H9 (cell line): ENCODE measurements around the gene LRCH1. TPM values are rescaled to one million over a fixed set of nuclear protein-coding genes. Genes with fewer than 3 reads are reported as not detected.

ENCODE experiments used
- DNase-seq: peaks from one replicate; pipeline ENCODE4 v3.0.0-alpha.2; 2017
- H2AFZ ChIP-seq: one replicate; pipeline ENCODE4 v1.6.1; 2013; ENCODE audit warnings: mild to moderate bottlenecking, low read length, control low read depth, moderate library complexity
- H2AK5ac ChIP-seq: 2 replicates; pipeline ENCODE4 v1.6.1; 2013; ENCODE audit warnings: low read length, control low read depth, mixed read lengths; ENCODE audit not compliant: insufficient read length
- H2BK120ac ChIP-seq: one replicate; pipeline ENCODE4 v1.6.1; 2013; ENCODE audit warnings: low read depth, mild to moderate bottlenecking, low read length, control low read depth, inconsistent platforms; ENCODE audit not compliant: poor library complexity, severe bottlenecking
- H2BK12ac ChIP-seq: 2 replicates; pipeline ENCODE4 v1.6.1; 2013; ENCODE audit warnings: low read length, control low read depth, mixed read lengths, low read depth; ENCODE audit not compliant: insufficient read length
- H2BK15ac ChIP-seq: 2 replicates; pipeline ENCODE4 v1.6.1; 2013; ENCODE audit warnings: low read depth, low read length, control low read depth
- H2BK20ac ChIP-seq: one replicate; pipeline ENCODE4 v1.6.1; 2013; ENCODE audit warnings: low read depth, mild to moderate bottlenecking, low read length, control low read depth, inconsistent platforms; ENCODE audit not compliant: poor library complexity, severe bottlenecking
- H2BK5ac ChIP-seq: 2 replicates; pipeline ENCODE4 v1.6.1; 2013; ENCODE audit warnings: low read length, control low read depth, mixed read lengths; ENCODE audit not compliant: insufficient read length
- H3K14ac ChIP-seq: 2 replicates; pipeline ENCODE4 v1.6.1; 2013; ENCODE audit warnings: low read length, control low read depth; ENCODE audit not compliant: insufficient read depth
- H3K18ac ChIP-seq: 2 replicates; pipeline ENCODE4 v1.6.1; 2013; ENCODE audit warnings: low read depth, mild to moderate bottlenecking, mixed read lengths, low read length, control low read depth; ENCODE audit not compliant: insufficient read length
- H3K23ac ChIP-seq: 2 replicates; pipeline ENCODE4 v1.6.1; 2013; ENCODE audit warnings: low read length, control low read depth, mixed read lengths, low read depth; ENCODE audit not compliant: insufficient read length
- H3K23me2 ChIP-seq: 2 replicates; pipeline ENCODE4 v1.6.1; 2013; ENCODE audit warnings: low read depth, mild to moderate bottlenecking, mixed read lengths, low read length, control low read depth; ENCODE audit not compliant: insufficient read length, poor library complexity, severe bottlenecking
- H3K27ac ChIP-seq: 2 replicates; pipeline ENCODE4 v1.5.1; 2013; ENCODE audit warnings: low read length, control low read depth, mixed read lengths, low read depth; ENCODE audit not compliant: insufficient read length
- H3K27me3 ChIP-seq: 2 replicates; pipeline ENCODE4 v1.6.1; 2013; ENCODE audit warnings: low read length, control low read depth, inconsistent platforms; ENCODE audit not compliant: insufficient read depth
- H3K4ac ChIP-seq: 2 replicates; pipeline ENCODE4 v1.6.1; 2013; ENCODE audit warnings: low read depth, mild to moderate bottlenecking, control low read depth, inconsistent platforms, low read length, moderate library complexity
- H3K4me1 ChIP-seq: 2 replicates; pipeline ENCODE4 v1.6.1; 2013; ENCODE audit warnings: low read length, control low read depth, inconsistent platforms; ENCODE audit not compliant: insufficient read depth
- H3K4me2 ChIP-seq: 2 replicates; pipeline ENCODE4 v1.6.1; 2013; ENCODE audit warnings: low read length, control low read depth, mixed read lengths; ENCODE audit not compliant: insufficient read length, insufficient read depth
- H3K56ac ChIP-seq: 2 replicates; pipeline ENCODE4 v1.6.1; 2013; ENCODE audit warnings: low read depth, mild to moderate bottlenecking, mixed read lengths, low read length, control low read depth; ENCODE audit not compliant: insufficient read length
- H3K79me1 ChIP-seq: 2 replicates; pipeline ENCODE4 v1.6.1; 2013; ENCODE audit warnings: low read depth, mild to moderate bottlenecking, moderate library complexity, low read length, control low read depth, inconsistent platforms; ENCODE audit not compliant: insufficient read depth, poor library complexity, severe bottlenecking
- H3K79me2 ChIP-seq: 2 replicates; pipeline ENCODE4 v1.6.1; 2013; ENCODE audit warnings: low read length, control low read depth, inconsistent platforms; ENCODE audit not compliant: insufficient read depth
- H3K9ac ChIP-seq: 2 replicates; pipeline ENCODE4 v1.6.1; 2013; ENCODE audit warnings: low read length, control low read depth, mixed read lengths; ENCODE audit not compliant: insufficient read length; ENCODE audit errors: extremely low read depth
- H3K9me3 ChIP-seq: one replicate; pipeline ENCODE4 v1.6.1; 2013; ENCODE audit warnings: low read depth, low read length, inconsistent platforms; ENCODE audit not compliant: control insufficient read depth
- H3T11ph ChIP-seq: one replicate; pipeline ENCODE4 v1.6.1; 2013; ENCODE audit warnings: mild to moderate bottlenecking, low read length, control low read depth, inconsistent platforms
- H4K20me1 ChIP-seq: one replicate; pipeline ENCODE4 v1.6.1; 2013; ENCODE audit not compliant: control insufficient read depth, insufficient read length, insufficient read depth
- H4K5ac ChIP-seq: 2 replicates; pipeline ENCODE4 v1.6.1; 2013; ENCODE audit warnings: low read depth, mild to moderate bottlenecking, mixed read lengths, low read length, control low read depth; ENCODE audit not compliant: insufficient read length
- H4K8ac ChIP-seq: replicated peaks from 2 replicates; pipeline ENCODE4 v1.6.1; 2013; ENCODE audit warnings: low read length, control low read depth, mixed read lengths, low read depth; ENCODE audit not compliant: insufficient read length
- H4K91ac ChIP-seq: 2 replicates; pipeline ENCODE4 v1.6.1; 2013; ENCODE audit warnings: low read depth, mild to moderate bottlenecking, moderate library complexity, mixed read lengths, low read length, control low read depth; ENCODE audit not compliant: insufficient read length
- H3K27ac Mint-ChIP-seq, 3 experiments: 2 replicates in 2 of 3; 3 replicates in 1 of 3; pipeline ENCODE4 v1.8.0; 2020 to 2021; ENCODE audit warnings: mixed read lengths in 3 of 3, mild to moderate bottlenecking in 1 of 3, moderate library complexity in 1 of 3
- H3K27me3 Mint-ChIP-seq: 2 replicates; pipeline ENCODE4 v1.8.0; 2021; ENCODE audit warnings: low read depth, mild to moderate bottlenecking, moderate library complexity, mixed read lengths
- H3K36me3 Mint-ChIP-seq, 3 experiments: 2 replicates in 2 of 3; 3 replicates in 1 of 3; pipeline ENCODE4 v1.8.0; 2020 to 2021; ENCODE audit warnings: low read depth in 3 of 3, mixed read lengths in 3 of 3; ENCODE audit not compliant: insufficient read depth in 1 of 3
- H3K4me1 Mint-ChIP-seq, 2 experiments: 2 replicates each; pipeline ENCODE4 v1.8.0; 2020; ENCODE audit warnings: mixed read lengths in 2 of 2
- H3K4me3 Mint-ChIP-seq, 2 experiments: 2 replicates in 1 of 2; 3 replicates in 1 of 2; pipeline ENCODE4 v1.8.0; 2020 to 2021; ENCODE audit warnings: mild to moderate bottlenecking in 2 of 2, mixed read lengths in 2 of 2, moderate library complexity in 1 of 2
- H3K9me3 Mint-ChIP-seq, 2 experiments: 2 replicates in 1 of 2; 3 replicates in 1 of 2; pipeline ENCODE4 v1.8.0; 2020; ENCODE audit warnings: mild to moderate bottlenecking in 2 of 2, mixed read lengths in 2 of 2, moderate library complexity in 1 of 2
- WGBS: extraction: QIAGEN DNeasy Blood & Tissue Kit; methylation state at CpG from one replicate; pipeline ENCODE4 v1.1.7; 2013; ENCODE audit warnings: missing lambda C conversion rate, low lambda C conversion rate, mixed read lengths; ENCODE audit not compliant: insufficient read length; ENCODE audit errors: extremely low coverage; 5-methylcytosine and 5-hydroxymethylcytosine counted together
- total RNA-seq: library from RNA; stranded (reverse); gene quantifications from 2 replicates; pipeline ENCODE4 v1.2.1, GENCODE V29; 2021
- TF ChIP-seq, protein P1 (sequence below): fragments of 200-600 bp; sonication (generic); conservative IDR thresholded peaks from 3 replicates; pipeline ENCODE4 v1.8.0; 2021; ENCODE audit warnings: antibody characterized with exemption, mild to moderate bottlenecking

The LRCH1 gene
- total RNA-seq, 1 experiment from 2014 or later = 8.0 TPM

DNA sequence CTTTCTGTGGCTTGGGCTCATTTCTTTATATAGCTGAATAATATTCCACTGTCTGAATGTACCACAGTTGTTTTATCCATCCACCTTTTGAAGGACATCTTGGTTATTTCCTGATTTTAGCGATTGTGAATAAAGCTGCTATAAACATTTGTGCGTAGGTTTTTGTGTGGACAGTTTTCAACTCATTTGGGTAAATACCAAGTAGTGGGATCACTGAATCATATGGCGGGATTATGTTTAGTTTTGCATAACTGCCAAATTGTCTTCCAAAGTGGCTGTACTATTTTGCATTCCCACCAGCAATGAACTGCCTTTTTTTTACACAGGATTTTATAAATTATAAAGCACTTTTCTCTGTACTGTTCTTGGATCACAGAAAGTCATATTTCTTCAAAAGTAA lies 13.7 kb upstream of the LRCH1 start:
- Mint-ChIP-seq H3K27ac (no peak overlapping the region), H3K36me3 (no peaks in the 10 kb centered on the region), H3K4me1 (no peaks in the 10 kb centered on the region), H3K9me3 (no peaks in the 10 kb centered on the region), H3K4me3 (no peak overlapping the region), H3K27me3 (no peaks in the 10 kb centered on the region)
- H3K23me2 ChIP-seq = no peaks in the 10 kb centered on the region
- H3K56ac ChIP-seq = no peak overlapping the region
- H3K14ac ChIP-seq = no peak overlapping the region
- no peaks in the 10 kb centered on the region for H3K79me1 ChIP-seq
- no peak overlapping the region for H3K27ac ChIP-seq
- no peaks in the 10 kb centered on the region for H3K27me3 ChIP-seq
- H2BK12ac ChIP-seq = no peak overlapping the region
- H3K4me1 ChIP-seq = no peaks in the 10 kb centered on the region
- no peak overlapping the region for H3T11ph ChIP-seq
- H2AFZ ChIP-seq = no peak overlapping the region
- H2BK5ac ChIP-seq = no peak overlapping the region
- no peak overlapping the region for H3K18ac ChIP-seq
- no peak overlapping the region for H3K9ac ChIP-seq
- H3K23ac ChIP-seq = no peak overlapping the region
- no peaks in the 10 kb centered on the region for H3K79me2 ChIP-seq
- no peak for DNase-seq
- no peak overlapping the region for H4K5ac ChIP-seq
- H4K8ac ChIP-seq = no peak overlapping the region
- H2BK120ac ChIP-seq = no peak overlapping the region
- no peaks in the 10 kb centered on the region for H3K9me3 ChIP-seq
- H3K4me2 ChIP-seq = no peak overlapping the region
- WGBS = no CpG with 5 or more reads among the region's 3 CpGs
- no peak overlapping the region for H2BK15ac ChIP-seq
- no peaks in the 10 kb centered on the region for H4K20me1 ChIP-seq
- TF ChIP-seq, protein P1, sequence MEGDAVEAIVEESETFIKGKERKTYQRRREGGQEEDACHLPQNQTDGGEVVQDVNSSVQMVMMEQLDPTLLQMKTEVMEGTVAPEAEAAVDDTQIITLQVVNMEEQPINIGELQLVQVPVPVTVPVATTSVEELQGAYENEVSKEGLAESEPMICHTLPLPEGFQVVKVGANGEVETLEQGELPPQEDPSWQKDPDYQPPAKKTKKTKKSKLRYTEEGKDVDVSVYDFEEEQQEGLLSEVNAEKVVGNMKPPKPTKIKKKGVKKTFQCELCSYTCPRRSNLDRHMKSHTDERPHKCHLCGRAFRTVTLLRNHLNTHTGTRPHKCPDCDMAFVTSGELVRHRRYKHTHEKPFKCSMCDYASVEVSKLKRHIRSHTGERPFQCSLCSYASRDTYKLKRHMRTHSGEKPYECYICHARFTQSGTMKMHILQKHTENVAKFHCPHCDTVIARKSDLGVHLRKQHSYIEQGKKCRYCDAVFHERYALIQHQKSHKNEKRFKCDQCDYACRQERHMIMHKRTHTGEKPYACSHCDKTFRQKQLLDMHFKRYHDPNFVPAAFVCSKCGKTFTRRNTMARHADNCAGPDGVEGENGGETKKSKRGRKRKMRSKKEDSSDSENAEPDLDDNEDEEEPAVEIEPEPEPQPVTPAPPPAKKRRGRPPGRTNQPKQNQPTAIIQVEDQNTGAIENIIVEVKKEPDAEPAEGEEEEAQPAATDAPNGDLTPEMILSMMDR = no peak
- no peak overlapping the region for H2BK20ac ChIP-seq
- no peak overlapping the region for H3K4ac ChIP-seq
- no peak overlapping the region for H2AK5ac ChIP-seq
- no peak overlapping the region for H4K91ac ChIP-seq
